K562 (cell line): ENCODE data around the gene CXCR3. TPM values are rescaled to one million over a fixed set of nuclear protein-coding genes. Genes with fewer than 3 reads are reported as not detected.

ENCODE experiments used
- ATAC-seq: fragments of 200-7000 bp; cut with Tn5 transposase; 3 replicates; pipeline ENCODE4 v1.9.1; 2020; ENCODE audit warnings: moderate library complexity
- BruUV-seq: library from RNA; stranded (reverse); fragments of 400-500 nt; replicated peaks from 2 replicates; lab custom pipeline; 2021; lab: Mats Ljungman, UMichigan
- CTCF ChIA-PET: fragments of 300-600 bp; formaldehyde crosslinking; extraction: SDS; loops from one replicate; lab custom pipeline; 2021; ENCODE audit warnings: low intra/inter-chr PET ratio; lab: Yijun Ruan, JAX
- POLR2A ChIA-PET: fragments of 300-600, 350-650 bp; sonication (Branson Sonifier 250); formaldehyde crosslinking; extraction: SDS; loops from one replicate; lab custom pipeline; 2021; ENCODE audit warnings: antibody characterized with exemption, inconsistent platforms; lab: Yijun Ruan, JAX
- DNase-seq, 4 experiments: peaks; one replicate each; pipeline versions ENCODE4 v3.0.0 to v3.0.0-alpha.2; 2011 to 2018; ENCODE audit warnings: low spot score in 3 of 4, mixed read lengths in 3 of 4; ENCODE audit errors: extremely low read depth in 1 of 4
- FAIRE-seq: peaks from 2 replicates; lab custom pipeline; 2011; peaks lifted over from hg19 to GRCh38; lab: Jason Lieb, UNC
- H2AFZ ChIP-seq: 2 replicates; pipeline ENCODE4 v1.6.0; 2011; ENCODE audit warnings: low read depth, low read length, control low read depth, inconsistent platforms
- H3K27ac ChIP-seq: fragments of 200-600 bp; 3 replicates; pipeline ENCODE4 v1.8.0; 2011; ENCODE audit warnings: low read depth, mild to moderate bottlenecking, control low read depth, inconsistent platforms, low read length, moderate library complexity, mixed read lengths; ENCODE audit errors: extremely low read depth
- H3K27me3 ChIP-seq, 2 experiments: fragments of 300-600 bp in 1 of 2; 2 replicates in 1 of 2; 3 replicates in 1 of 2; pipeline versions ENCODE4 v1.6.0 to v1.8.0; 2011; ENCODE audit warnings: inconsistent platforms in 2 of 2, low read length in 2 of 2, mild to moderate bottlenecking in 1 of 2, mixed read lengths in 1 of 2, moderate library complexity in 1 of 2; ENCODE audit not compliant: control insufficient read depth in 2 of 2, insufficient read depth in 2 of 2
- H3K36me3 ChIP-seq: fragments of 300-600 bp; 3 replicates; pipeline ENCODE4 v1.8.0; 2011; ENCODE audit warnings: mild to moderate bottlenecking, low read length, inconsistent platforms; ENCODE audit not compliant: control insufficient read depth, insufficient read depth
- H3K4me1 ChIP-seq, 2 experiments: fragments of 200-600 bp in 1 of 2; replicated peaks in 1 of 2; 2 replicates in 1 of 2; 3 replicates in 1 of 2; pipeline versions ENCODE4 v1.5.1 to v1.8.0; 2011; ENCODE audit warnings: inconsistent platforms in 2 of 2, low read length in 2 of 2, mild to moderate bottlenecking in 1 of 2, mixed read lengths in 1 of 2, moderate library complexity in 1 of 2; ENCODE audit not compliant: control insufficient read depth in 2 of 2, insufficient read depth in 2 of 2
- H3K4me2 ChIP-seq: 2 replicates; pipeline ENCODE4 v1.6.1; 2011; ENCODE audit warnings: low read length, control low read depth, inconsistent platforms, mixed read lengths; ENCODE audit not compliant: insufficient read depth
- H3K4me3 ChIP-seq: fragments of 200-600 bp; sonication (generic), shearing (Covaris generic); 2 replicates; pipeline ENCODE4 v1.5.1; 2016; ENCODE audit warnings: control low read depth, inconsistent platforms
- H3K79me2 ChIP-seq: fragments of 200-600 bp; 3 replicates; pipeline ENCODE4 v1.8.0; 2011; ENCODE audit warnings: low read length, inconsistent platforms; ENCODE audit not compliant: control insufficient read depth, insufficient read depth
- H3K9ac ChIP-seq, 2 experiments: 2 replicates each; pipeline versions ENCODE4 v1.6.0 to v1.6.1; 2011; ENCODE audit warnings: low read depth in 2 of 2, low read length in 2 of 2, control low read depth in 1 of 2, inconsistent platforms in 1 of 2, mild to moderate bottlenecking in 1 of 2, mixed read lengths in 1 of 2; ENCODE audit not compliant: insufficient read depth in 1 of 2
- H3K9me1 ChIP-seq: one replicate; pipeline ENCODE4 v1.6.0; 2011; ENCODE audit warnings: inconsistent platforms, mild to moderate bottlenecking, low read length, moderate library complexity; ENCODE audit not compliant: control insufficient read depth, insufficient read depth
- H3K9me3 ChIP-seq: replicated peaks from 2 replicates; pipeline ENCODE4 v1.5.1; 2011; ENCODE audit warnings: low read depth, low read length, inconsistent platforms; ENCODE audit not compliant: control insufficient read depth, insufficient read depth
- H4K20me1 ChIP-seq: replicated peaks from 2 replicates; pipeline ENCODE4 v1.6.1; 2011; ENCODE audit warnings: low read length, inconsistent platforms, mixed read lengths; ENCODE audit not compliant: control insufficient read depth, insufficient read depth
- BCOR ChIP-seq: fragments of 450-650 bp; IDR thresholded peaks from 2 replicates; pipeline ENCODE4 v1.6.1; 2016
- C11orf30 ChIP-seq: fragments of 450-650 bp; IDR thresholded peaks from 2 replicates; pipeline ENCODE4 v1.6.1; 2016; ENCODE audit warnings: low read depth, mild to moderate bottlenecking
- GABPA ChIP-seq: fragments of 200-800 bp; sonication (Bioruptor generic); conservative IDR thresholded peaks from 2 replicates; pipeline ENCODE4 v1.6.1; 2016; ENCODE audit warnings: low read depth, missing genetic modification characterization, missing compliant biosample characterization
- MAFF ChIP-seq: IDR thresholded peaks from 2 replicates; pipeline ENCODE4 v1.6.1; 2012; ENCODE audit warnings: low read length, improper control_type of control experiment
- MECOM ChIP-seq: fragments of 250-450 bp; sonication (Bioruptor Pico); IDR thresholded peaks from 2 replicates; pipeline ENCODE4 v1.8.0; 2022; ENCODE audit warnings: inconsistent platforms
- NEUROD1 ChIP-seq: fragments of 150-350 bp; IDR thresholded peaks from 2 replicates; pipeline ENCODE4 v1.6.1; 2014; ENCODE audit warnings: borderline replicate concordance, low read length, low read depth; ENCODE audit not compliant: partially characterized antibody
- POLR2AphosphoS5 ChIP-seq: IDR thresholded peaks from 2 replicates; pipeline ENCODE4 v1.6.1; 2011; ENCODE audit warnings: mild to moderate bottlenecking, low read depth, low read length, moderate library complexity; ENCODE audit not compliant: control insufficient read depth, insufficient read depth
- SMC3 ChIP-seq: conservative IDR thresholded peaks from 2 replicates; pipeline ENCODE4 v1.6.1; 2011; ENCODE audit warnings: low read depth, low read length, improper control_type of control experiment; ENCODE audit not compliant: insufficient read depth
- THRA ChIP-seq: fragments of 450-650 bp; IDR thresholded peaks from 2 replicates; pipeline ENCODE4 v1.6.1; 2017; ENCODE audit warnings: mild to moderate bottlenecking, moderate library complexity
- ZBTB8A ChIP-seq: fragments of 450-650 bp; IDR thresholded peaks from 2 replicates; pipeline ENCODE4 v1.6.1; 2018; ENCODE audit warnings: mild to moderate bottlenecking, moderate library complexity; ENCODE audit not compliant: partially characterized antibody
- ZNF217 ChIP-seq: sonication (generic); formaldehyde crosslinking; IDR thresholded peaks from 2 replicates; pipeline ENCODE4 v1.8.0; 2022; ENCODE audit warnings: mild to moderate bottlenecking, missing genetic modification reagents
- ZNF316 ChIP-seq: fragments of 450-650 bp; IDR thresholded peaks from 2 replicates; pipeline ENCODE4 v1.6.1; 2016
- ZNF431 ChIP-seq: sonication (generic); formaldehyde crosslinking; IDR thresholded peaks from 2 replicates; pipeline ENCODE4 v1.8.0; 2022; ENCODE audit warnings: mild to moderate bottlenecking, missing genetic modification reagents
- ZNF551 ChIP-seq: fragments of 250-450 bp; sonication (Bioruptor Pico); IDR thresholded peaks from 2 replicates; pipeline ENCODE4 v1.5.0; 2021; ENCODE audit warnings: mild to moderate bottlenecking, moderate library complexity
- ZNF785 ChIP-seq: fragments of 250-450 bp; sonication (Bioruptor Pico); IDR thresholded peaks from 2 replicates; pipeline ENCODE4 v1.4.0; 2020; ENCODE audit warnings: mild to moderate bottlenecking
- WGBS: fragments of 100-300 bp; shearing (Covaris generic); methylation state at CpG from one replicate; pipeline ENCODE4 v1.1.6; 2016; ENCODE audit warnings: low coverage, mixed read lengths; ENCODE audit not compliant: insufficient coverage; ENCODE audit errors: missing lambda C conversion rate; 5-methylcytosine and 5-hydroxymethylcytosine counted together
- in situ Hi-C: fragments of 300-500 bp; cut with MboI; formaldehyde crosslinking; loops from 4 replicates; pipeline ENCODE4 v1.15.0; 2018; ENCODE audit warnings: inconsistent platforms, mixed read lengths
- intact Hi-C: fragments of 100-400 bp; cut with micrococcal nuclease; formaldehyde crosslinking; loops from 2 replicates; pipeline ENCODE4 v1.14.2; 2022
- polyA plus RNA-seq, 8 experiments: library from polyadenylated mRNA; depleted of rRNA in 4 of 8; stranded (reverse) in 5 of 8; unstranded in 3 of 8; fragments of >200 nt; fragmentation: Nextera tagmentation in 2 of 8; fragmentation: Illumina TruSeq in 1 of 8; extraction: Ambion mirVana in 2 of 8; extraction: Trizol in 1 of 8; gene quantifications; 2 replicates each; pipeline versions ENCODE4 v1.2.1 to v1.2.3, GENCODE V29; 2011 to 2014; ENCODE audit warnings: inconsistent platforms in 1 of 8, missing spikeins in 1 of 8
- total RNA-seq, 7 experiments: library from RNA; depleted of rRNA in 6 of 7; stranded (reverse); fragments of >200 nt in 6 of 7; fragmentation: Illumina TruSeq in 2 of 7; extraction: Trizol in 2 of 7; gene quantifications; 2 replicates each; pipeline versions ENCODE4 v1.2.1 to v1.2.3, GENCODE V29; 2011 to 2021; ENCODE audit warnings: low replicate concordance in 1 of 7
- TF ChIP-seq, protein P1 (sequence below): fragments of 450-650 bp; IDR thresholded peaks from 2 replicates; pipeline ENCODE4 v1.6.1; 2016; ENCODE audit warnings: low read depth, mild to moderate bottlenecking, moderate library complexity

CXCR3 gene
- total and polyA plus RNA-seq, 9 of the 15 experiments (the other 6 are each of a cell fraction or from before 2014, with no cell fraction given) = not detected

DNA sequence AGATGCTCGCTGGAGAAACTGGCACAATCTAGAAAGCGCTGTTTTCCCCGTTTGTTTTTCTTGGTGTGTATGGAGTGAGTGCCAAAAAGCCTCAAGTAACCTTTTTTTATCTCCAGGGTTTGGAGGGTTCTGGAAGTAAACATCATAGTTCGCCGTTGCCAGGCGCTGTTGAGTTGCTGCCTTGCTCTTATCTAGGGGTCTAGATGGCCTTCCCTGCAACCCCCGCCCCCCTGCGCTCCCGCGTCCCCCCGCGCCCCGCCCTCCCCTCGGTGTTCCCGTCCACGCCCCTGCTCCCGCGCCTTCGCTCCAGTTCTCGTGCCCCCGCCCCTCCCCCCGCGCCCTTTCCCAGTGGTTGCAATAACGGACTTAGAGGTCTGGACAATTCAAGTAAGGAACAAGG lies 40.6 kb downstream of the CXCR3 start:
- H3K9me1 ChIP-seq = no peaks in the 10 kb centered on the region
- H3K36me3 ChIP-seq = peaks cover 48% of the 10 kb centered on the region
- no peaks in the 10 kb centered on the region for H3K27me3 ChIP-seq
- 88% methylated on average over 3 of the region's 24 CpGs for WGBS
- ATAC-seq = no peak; the same call in 2 of the 3 replicates
- DNase-seq = peak in 2 of 4 experiments; percentile 20 to 23
- H3K4me3 ChIP-seq = no peak overlapping the region
- FAIRE-seq = no peak
- CTCF ChIA-PET = no interaction called here
- TF ChIP-seq SMC3 (no peak), ZNF217 (CRISPR knock-in tag) (no peak)
- no peak overlapping the region for H2AFZ ChIP-seq
- H3K4me1 ChIP-seq = peaks cover 0 to 17% of the 10 kb centered on the region in 2 experiments; a peak in 2 of 5 replicates
- no peaks in the 10 kb centered on the region for H4K20me1 ChIP-seq
- H3K9ac ChIP-seq = no peak overlapping the region
- intact Hi-C loops (no loop called here), in situ Hi-C loops (no loop called here)
- no peak overlapping the region for H3K27ac ChIP-seq
- H3K79me2 ChIP-seq = no peaks in the 10 kb centered on the region
- POLR2A ChIA-PET = interaction anchor here (1.4 kb wide), 1 partner anchor 8 kb away, joined by 3 read pairs; no protein-coding TSS in a partner anchor
- H3K9me3 ChIP-seq = no peaks in the 10 kb centered on the region
- BruUV-seq = no TSS peak
- H3K4me2 ChIP-seq = no peak overlapping the region

GRCh38 chrX:71573590-71573989 lies 44.7 kb downstream of the CXCR3 start:
- Histone ChIP-seq H3K36me3 (peaks cover 79% of the 10 kb centered on the region), H4K20me1 (no peaks in the 10 kb centered on the region), H3K9ac (no peak overlapping the region), H3K9me3 (no peaks in the 10 kb centered on the region), H2AFZ (no peak overlapping the region), H3K27me3 (no peaks in the 10 kb centered on the region), H3K4me1 (peaks cover 0 to 5% of the 10 kb centered on the region in 2 experiments; a peak in 2 of 5 replicates), H3K4me2 (no peak overlapping the region), H3K27ac (no peak overlapping the region), H3K9me1 (no peaks in the 10 kb centered on the region), H3K79me2 (no peaks in the 10 kb centered on the region), H3K4me3 (no peak overlapping the region)
- in situ Hi-C loops (no loop called here), intact Hi-C loops (loop anchor here (5.0 kb wide), 1 partner anchor 79 kb away; no protein-coding TSS in a partner anchor)
- DNase-seq = no peak
- POLR2A ChIA-PET = interaction anchor here (1.0 kb wide), 1 partner anchor 16 kb away, joined by 3 read pairs; no protein-coding TSS in a partner anchor
- 76% methylated on average over 2 of the region's 2 CpGs for WGBS
- ATAC-seq = no peak
- CTCF ChIA-PET = no interaction called here
- BruUV-seq = no TSS peak
- FAIRE-seq = no peak
- TF ChIP-seq POLR2AphosphoS5 = no peak
- TF ChIP-seq ZNF316 = peak; percentile 87
- no peak for TF ChIP-seq ZNF551 (CRISPR knock-in tag)
- TF ChIP-seq NEUROD1 = no peak
- no peak for TF ChIP-seq ZNF431 (CRISPR knock-in tag)
- TF ChIP-seq GABPA (tag) = no peak
- TF ChIP-seq ZNF785 (CRISPR knock-in tag) = no peak
- peak; percentile 77 for TF ChIP-seq MAFF
- TF ChIP-seq ZBTB8A = no peak
- TF ChIP-seq, protein P1, sequence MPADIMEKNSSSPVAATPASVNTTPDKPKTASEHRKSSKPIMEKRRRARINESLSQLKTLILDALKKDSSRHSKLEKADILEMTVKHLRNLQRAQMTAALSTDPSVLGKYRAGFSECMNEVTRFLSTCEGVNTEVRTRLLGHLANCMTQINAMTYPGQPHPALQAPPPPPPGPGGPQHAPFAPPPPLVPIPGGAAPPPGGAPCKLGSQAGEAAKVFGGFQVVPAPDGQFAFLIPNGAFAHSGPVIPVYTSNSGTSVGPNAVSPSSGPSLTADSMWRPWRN = no peak
- TF ChIP-seq C11orf30 = peak; percentile 80
- TF ChIP-seq BCOR = no peak
- TF ChIP-seq THRA = no peak
- no peak for TF ChIP-seq MECOM
